NCI-H146 treated with DMSO at 0.1 percent for 48 hours (cell line): ENCODE measurements around the gene CERS1.

Experiments
- DNase-seq: peaks from one replicate; lab custom pipeline; 2025; ENCODE audit not compliant: unreplicated experiment; lab: John Stamatoyannopoulos, UW

The CERS1 gene

GRCh38 chr19:18858906-18859646 lies 36.9 kb downstream of the CERS1 start:
- no peak for DNase-seq

GRCh38 chr19:18857223-18857622 lies 38.7 kb downstream of the CERS1 start:
- DNase-seq = no peak

GRCh38 chr19:18856385-18857126 lies 39.4 kb downstream of the CERS1 start:
- no peak for DNase-seq

- no peak for DNase-seq
Measured at GRCh38 chr19:18855647-18856384, 40.1 kb downstream of the CERS1 start.

- DNase-seq = no peak
Measured at GRCh38 chr19:18854982-18855381, 41.0 kb downstream of the CERS1 start.

GRCh38 chr19:18853755-18854427 lies 42.1 kb downstream of the CERS1 start:
- no peak for DNase-seq

GRCh38 chr19:18852648-18853047 lies 43.3 kb downstream of the CERS1 start:
- no peak for DNase-seq

- DNase-seq = no peak
Measured at GRCh38 chr19:18851673-18852325, 44.2 kb downstream of the CERS1 start.

- no peak for DNase-seq
Measured at GRCh38 chr19:18850471-18851375, 45.2 kb downstream of the CERS1 start.

GRCh38 chr19:18849838-18850400 lies 46.0 kb downstream of the CERS1 start:
- no peak for DNase-seq

GRCh38 chr19:18848878-18849661 lies 46.9 kb downstream of the CERS1 start:
- no peak for DNase-seq

- no peak for DNase-seq
Measured at GRCh38 chr19:18847549-18848463, 48.2 kb downstream of the CERS1 start.

- peak; percentile 22 for DNase-seq
Measured at GRCh38 chr19:18846862-18847548, 49.0 kb downstream of the CERS1 start.

GRCh38 chr19:18845961-18846360 lies 50.0 kb downstream of the CERS1 start:
- no peak for DNase-seq

- DNase-seq = no peak
Measured at GRCh38 chr19:18844806-18845329, 51.1 kb downstream of the CERS1 start.

- no peak for DNase-seq
Measured at GRCh38 chr19:18843960-18844359, 52.0 kb downstream of the CERS1 start.

GRCh38 chr19:18842166-18842565 lies 53.8 kb downstream of the CERS1 start:
- no peak for DNase-seq
